ENCODE measurements around the gene MYO10.

DNA sequence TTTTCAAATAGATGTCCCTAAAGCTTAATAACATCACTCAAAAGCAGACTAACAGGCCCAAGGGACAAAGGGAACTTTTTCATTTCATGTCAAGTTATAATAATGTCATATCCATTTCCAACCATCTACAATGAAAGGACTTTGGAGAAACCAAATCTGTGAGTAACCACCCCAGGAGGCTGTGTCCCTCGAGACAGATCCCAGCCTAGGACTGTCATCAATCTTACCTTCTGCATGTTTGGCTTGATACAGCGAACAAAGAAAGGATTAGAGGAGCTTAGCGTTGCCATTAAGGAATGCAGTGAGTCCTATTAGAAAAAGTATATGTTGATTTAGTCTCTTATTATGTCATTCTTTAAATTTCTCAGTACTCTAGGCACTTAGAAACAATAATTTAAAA, 181.5 kb downstream of the MYO10 start:
- no peak for TF ChIP-seq TAF1 (IDR thresholded peaks at IDR 0.05; ENCODE audit: low read depth)
- no peak for TF ChIP-seq EP300 (IDR thresholded peaks at IDR 0.05; ENCODE audit: borderline replicate concordance)
- TF ChIP-seq FOXM1 (IDR thresholded peaks at IDR 0.05; ENCODE audit: borderline replicate concordance, low read depth), result no peak
- no peak for TF ChIP-seq YY1 (IDR thresholded peaks at IDR 0.05; ENCODE audit: low read depth)
- no peak for TF ChIP-seq TCF12 (IDR thresholded peaks at IDR 0.05; ENCODE audit: low read depth)
- no peak for TF ChIP-seq TEAD4 (IDR thresholded peaks at IDR 0.05)
- TF ChIP-seq RAD21 (IDR thresholded peaks at IDR 0.05; ENCODE audit: low read depth), result no peak
- TF ChIP-seq, protein P1, sequence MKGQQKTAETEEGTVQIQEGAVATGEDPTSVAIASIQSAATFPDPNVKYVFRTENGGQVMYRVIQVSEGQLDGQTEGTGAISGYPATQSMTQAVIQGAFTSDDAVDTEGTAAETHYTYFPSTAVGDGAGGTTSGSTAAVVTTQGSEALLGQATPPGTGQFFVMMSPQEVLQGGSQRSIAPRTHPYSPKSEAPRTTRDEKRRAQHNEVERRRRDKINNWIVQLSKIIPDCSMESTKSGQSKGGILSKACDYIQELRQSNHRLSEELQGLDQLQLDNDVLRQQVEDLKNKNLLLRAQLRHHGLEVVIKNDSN (IDR thresholded peaks at IDR 0.05), result no peak
- TF ChIP-seq CREB1 (IDR thresholded peaks at IDR 0.05; ENCODE audit: low read depth), result no peak
